ENCODE results near the gene ANKRD2.
"Not testable (repeated sequence)": the region's sequence is repeated elsewhere in the genome, so short reads cannot be mapped to it uniquely, and the experiment has no call there.

ANKRD2 gene

GRCh38 chr10:97572214-97572989 is at the start of gene ANKRD2:
ANKRD2 (plus strand) TSS chr10:97572779; CDS start chr10:97572789, 10 bp downstream.
- peak; percentile 46 for DNase-seq

- DNase-seq, result no peak
Observed at GRCh38 chr10:97522937-97523336, 49.6 kb upstream of the ANKRD2 start.

- DNase-seq, result no peak
Observed at GRCh38 chr10:97525086-97525485, 47.5 kb upstream of the ANKRD2 start.

- no peak for DNase-seq
Observed at GRCh38 chr10:97525683-97526110, 46.9 kb upstream of the ANKRD2 start.

GRCh38 chr10:97528876-97529275 is 43.7 kb upstream of the ANKRD2 start:
- not testable (repeated sequence) for DNase-seq

- DNase-seq, result no peak
Observed at GRCh38 chr10:97529685-97530465, 42.7 kb upstream of the ANKRD2 start.

GRCh38 chr10:97531401-97531986 is 41.1 kb upstream of the ANKRD2 start:
- DNase-seq, result no peak

GRCh38 chr10:97532935-97533671 is 39.5 kb upstream of the ANKRD2 start:
- DNase-seq, result no peak

GRCh38 chr10:97533888-97534287 is 38.7 kb upstream of the ANKRD2 start:
- DNase-seq, result no peak

- no peak for DNase-seq
Observed at GRCh38 chr10:97534746-97535367, 37.7 kb upstream of the ANKRD2 start.

GRCh38 chr10:97537186-97537869 is 35.3 kb upstream of the ANKRD2 start:
- no peak for DNase-seq

GRCh38 chr10:97538411-97538810 is 34.2 kb upstream of the ANKRD2 start:
- DNase-seq, result no peak

- DNase-seq, result no peak
Observed at GRCh38 chr10:97538839-97539238, 33.7 kb upstream of the ANKRD2 start.

- no peak for DNase-seq
Observed at GRCh38 chr10:97539523-97540200, 32.9 kb upstream of the ANKRD2 start.

- DNase-seq, result no peak
Observed at GRCh38 chr10:97540669-97541500, 31.7 kb upstream of the ANKRD2 start.

- no peak for DNase-seq
Observed at GRCh38 chr10:97542169-97543024, 30.2 kb upstream of the ANKRD2 start.

GRCh38 chr10:97543025-97543546 is 29.5 kb upstream of the ANKRD2 start:
- DNase-seq, result peak; percentile 45

- no peak for DNase-seq
Observed at GRCh38 chr10:97546456-97547270, 25.9 kb upstream of the ANKRD2 start.

Data from activated CD4-positive, CD25-positive, alpha-beta regulatory T cell treated with anti-CD3 and anti-CD28 coated beads, Interleukin-2, amount 50 U/mL, for 72 hours (primary cell).